HG03558 (cell line): ENCODE data around the gene CHD2.

Source experiments
- ATAC-seq: cut with Tn5 transposase; IDR thresholded peaks from one replicate; pipeline ENCODE4 v1.9.1; 2021; ENCODE audit warnings: moderate number of reproducible peaks; ENCODE audit not compliant: unreplicated experiment; ENCODE audit errors: extremely low read depth

Gene CHD2

DNA sequence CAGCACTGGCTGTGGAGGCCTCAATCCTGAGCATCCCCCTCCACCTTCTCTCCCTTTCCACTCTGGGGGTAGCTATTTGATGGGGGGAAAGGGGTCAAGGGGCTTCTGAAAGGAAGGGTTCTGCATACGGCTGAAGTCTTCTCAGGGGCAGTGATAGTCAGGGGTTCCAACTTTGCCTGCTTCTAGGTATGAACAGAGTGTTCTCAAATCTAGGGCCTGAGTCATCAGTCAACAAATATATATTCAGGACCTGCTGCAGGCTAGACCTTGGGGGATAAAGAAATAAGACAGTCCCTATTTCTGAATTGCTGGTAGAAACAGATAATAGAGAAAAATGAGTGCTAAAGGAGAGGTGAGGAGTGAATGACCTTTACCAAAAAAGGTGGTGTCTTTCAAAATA is 176.1 kb downstream of the CHD2 start:
- no peak for ATAC-seq

DNA sequence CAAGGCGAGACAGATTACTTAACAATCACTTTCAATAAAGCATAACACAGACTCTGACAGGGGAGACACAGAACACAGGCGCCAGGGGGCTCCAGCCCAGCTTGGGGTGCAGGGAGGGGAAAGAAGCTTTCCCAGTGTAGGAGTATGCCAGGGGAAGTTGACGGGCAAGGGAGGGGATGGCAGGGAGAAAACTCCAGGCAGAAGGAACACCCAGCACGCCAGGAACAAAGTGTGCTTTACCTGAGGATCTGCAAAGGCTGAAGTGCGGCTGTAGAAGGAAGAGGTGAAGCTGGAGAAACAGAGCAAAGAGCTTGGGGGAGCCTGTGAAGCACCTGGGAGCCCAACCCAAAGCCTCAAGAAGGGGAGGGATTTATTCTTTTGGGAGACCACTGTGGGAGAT is 176.8 kb downstream of the CHD2 start:
- ATAC-seq: no peak
